Measurements from ENCODE around the gene PARP8. TPM values are rescaled to one million over a fixed set of nuclear protein-coding genes. Genes with fewer than 3 reads are reported as not detected.

PARP8 gene
- total and polyA plus RNA-seq, 9 of the 15 experiments (the other 6 are each of a cell fraction or from before 2014, with no cell fraction given) = 0.03 to 0.31 TPM; not detected in 7

- Histone ChIP-seq H3K36me3 (ENCODE audit: control insufficient read depth, insufficient read depth, low read length) (no peaks in the 10 kb centered on the region), H2AFZ (ENCODE audit: low read depth, low read length) (no peak overlapping the region), H3K4me1 (replicated peaks in 1 of 2; ENCODE audit: control insufficient read depth in 2 of 2, insufficient read depth in 2 of 2, low read length in 2 of 2) (no peaks in the 10 kb centered on the region), H3K79me2 (ENCODE audit: control insufficient read depth, insufficient read depth, low read length) (no peaks in the 10 kb centered on the region), H3K27me3 (ENCODE audit: control insufficient read depth in 2 of 2, insufficient read depth in 2 of 2, low read length in 2 of 2) (no peaks in the 10 kb centered on the region), H3K27ac (ENCODE audit: extremely low read depth, low read depth, low read length) (no peak overlapping the region), H3K9me1 (ENCODE audit: control insufficient read depth, insufficient read depth, low read length) (no peaks in the 10 kb centered on the region), H3K4me2 (ENCODE audit: insufficient read depth, low read length) (no peak overlapping the region), H4K20me1 (replicated peaks; ENCODE audit: control insufficient read depth, insufficient read depth, low read length) (no peaks in the 10 kb centered on the region), H3K9ac (ENCODE audit: insufficient read depth in 1 of 2, low read depth in 2 of 2, low read length in 2 of 2) (no peak overlapping the region), H3K4me3 (no peak overlapping the region), H3K9me3 (replicated peaks; ENCODE audit: control insufficient read depth, insufficient read depth, low read depth, low read length) (peaks cover 5% of the 10 kb centered on the region; the same call in 1 of the 2 replicates)
- FAIRE-seq = no peak
- in situ Hi-C loops (cut with MboI) = no loop called here
- DNase-seq (ENCODE audit: extremely low read depth in 1 of 4, low spot score in 3 of 4) = no peak
- intact Hi-C loops (cut with micrococcal nuclease) = no loop called here
- ChIA-PET CTCF (ENCODE audit: low intra/inter-chr PET ratio) (no interaction called here), POLR2A (no interaction called here)
- no peak for TF ChIP-seq ZNF644 (tag; IDR thresholded peaks at IDR 0.05; ENCODE audit: low read depth)
- TF ChIP-seq ZNF324 (CRISPR knock-in tag; IDR thresholded peaks at IDR 0.05) = no peak
- no peak for TF ChIP-seq HSF4 (CRISPR knock-in tag; IDR thresholded peaks at IDR 0.05; ENCODE audit: borderline replicate concordance)
- TF ChIP-seq ZNF445 (CRISPR knock-in tag; IDR thresholded peaks at IDR 0.05; ENCODE audit: low read depth) = no peak
- TF ChIP-seq TCF3 (CRISPR knock-in tag; IDR thresholded peaks at IDR 0.05) = no peak
- TF ChIP-seq WHSC1 (IDR thresholded peaks at IDR 0.05; ENCODE audit: low read length) = no peak
- no peak for TF ChIP-seq CHCHD3 (CRISPR knock-in tag; IDR thresholded peaks at IDR 0.05)
- no peak for TF ChIP-seq SNIP1 (IDR thresholded peaks at IDR 0.05; ENCODE audit: low read depth)
- TF ChIP-seq MYBL2 (IDR thresholded peaks at IDR 0.05; ENCODE audit: low read depth) = no peak
- no peak for TF ChIP-seq MYBL2 (CRISPR knock-in tag; IDR thresholded peaks at IDR 0.05; ENCODE audit: borderline replicate concordance)
- TF ChIP-seq SP1 (CRISPR knock-in tag; IDR thresholded peaks at IDR 0.05) = no peak
- no peak for TF ChIP-seq SUPT5H (IDR thresholded peaks at IDR 0.05)
- no peak for TF ChIP-seq CHD2 (IDR thresholded peaks at IDR 0.05; ENCODE audit: low read depth, low read length)
- TF ChIP-seq ZC3H8 (IDR thresholded peaks at IDR 0.05) = no peak
- TF ChIP-seq POLR2AphosphoS2 (IDR thresholded peaks at IDR 0.05; ENCODE audit: low read length) = no peak
- TF ChIP-seq, protein P1, sequence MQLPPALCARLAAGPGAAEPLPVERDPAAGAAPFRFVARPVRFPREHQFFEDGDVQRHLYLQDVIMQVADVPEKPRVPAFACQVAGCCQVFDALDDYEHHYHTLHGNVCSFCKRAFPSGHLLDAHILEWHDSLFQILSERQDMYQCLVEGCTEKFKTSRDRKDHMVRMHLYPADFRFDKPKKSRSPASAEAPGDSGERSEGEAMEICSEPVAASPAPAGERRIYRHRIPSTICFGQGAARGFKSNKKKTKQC (CRISPR knock-in tag; IDR thresholded peaks at IDR 0.05) = no peak
- TF ChIP-seq ELF4 (CRISPR knock-in tag; IDR thresholded peaks at IDR 0.05) = no peak
- TF ChIP-seq CREBBP (IDR thresholded peaks at IDR 0.05; ENCODE audit: low read depth, low read length) = no peak
- TF ChIP-seq, protein P2, sequence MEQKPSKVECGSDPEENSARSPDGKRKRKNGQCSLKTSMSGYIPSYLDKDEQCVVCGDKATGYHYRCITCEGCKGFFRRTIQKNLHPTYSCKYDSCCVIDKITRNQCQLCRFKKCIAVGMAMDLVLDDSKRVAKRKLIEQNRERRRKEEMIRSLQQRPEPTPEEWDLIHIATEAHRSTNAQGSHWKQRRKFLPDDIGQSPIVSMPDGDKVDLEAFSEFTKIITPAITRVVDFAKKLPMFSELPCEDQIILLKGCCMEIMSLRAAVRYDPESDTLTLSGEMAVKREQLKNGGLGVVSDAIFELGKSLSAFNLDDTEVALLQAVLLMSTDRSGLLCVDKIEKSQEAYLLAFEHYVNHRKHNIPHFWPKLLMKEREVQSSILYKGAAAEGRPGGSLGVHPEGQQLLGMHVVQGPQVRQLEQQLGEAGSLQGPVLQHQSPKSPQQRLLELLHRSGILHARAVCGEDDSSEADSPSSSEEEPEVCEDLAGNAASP (IDR thresholded peaks at IDR 0.05) = no peak
- WGBS (ENCODE audit: insufficient coverage, low coverage, missing lambda C conversion rate) = 2% methylated on average over 7 of the region's 7 CpGs
- no TSS peak for BruUV-seq (replicated peaks)
- ATAC-seq = no peak
Measured at GRCh38 chr5:50763846-50764245, 97.4 kb downstream of the PARP8 start.
